ENCODE results near the gene ZC3H12D. TPM values are rescaled to one million over a fixed set of nuclear protein-coding genes. Genes with fewer than 3 reads are reported as not detected.

Gene ZC3H12D
- total RNA-seq, 1 donor: under 0.01 TPM

GRCh38 chr6:149414009-149414408 lies 70.8 kb downstream of the ZC3H12D start:
- no peak for DNase-seq (ENCODE audit: low read depth)
- no peak for TF ChIP-seq CTCF (IDR thresholded peaks at IDR 0.05; ENCODE audit: insufficient read depth, low read depth, low read length)
- H3K4me3 ChIP-seq (ENCODE audit: low read depth, low read length): no peak overlapping the region

GRCh38 chr6:149410557-149410956 lies 74.3 kb downstream of the ZC3H12D start:
- no peak for TF ChIP-seq CTCF (IDR thresholded peaks at IDR 0.05; ENCODE audit: insufficient read depth, low read depth, low read length)
- no peak overlapping the region for H3K4me3 ChIP-seq (ENCODE audit: low read depth, low read length)
- peak; percentile 14 for DNase-seq (ENCODE audit: low read depth)

- H3K4me3 ChIP-seq (ENCODE audit: low read depth, low read length): no peak overlapping the region
- no peak for TF ChIP-seq CTCF (IDR thresholded peaks at IDR 0.05; ENCODE audit: insufficient read depth, low read depth, low read length)
- DNase-seq (ENCODE audit: low read depth): no peak
Observed at GRCh38 chr6:149409617-149410016, 75.2 kb downstream of the ZC3H12D start.

GRCh38 chr6:149405823-149406765 lies 78.7 kb downstream of the ZC3H12D start:
- peak; percentile 78 for DNase-seq (ENCODE audit: low read depth)
- TF ChIP-seq CTCF (IDR thresholded peaks at IDR 0.05; ENCODE audit: insufficient read depth, low read depth, low read length): no peak
- H3K4me3 ChIP-seq (ENCODE audit: low read depth, low read length): no peak overlapping the region

GRCh38 chr6:149403534-149403933 lies 81.3 kb downstream of the ZC3H12D start:
- no peak overlapping the region for H3K4me3 ChIP-seq (ENCODE audit: low read depth, low read length)
- DNase-seq (ENCODE audit: low read depth): no peak
- TF ChIP-seq CTCF (IDR thresholded peaks at IDR 0.05; ENCODE audit: insufficient read depth, low read depth, low read length): no peak

- no peak for DNase-seq (ENCODE audit: low read depth)
- no peak for TF ChIP-seq CTCF (IDR thresholded peaks at IDR 0.05; ENCODE audit: insufficient read depth, low read depth, low read length)
- no peak within 1 kb of the TSS for H3K4me3 ChIP-seq (ENCODE audit: low read depth, low read length)
Observed at GRCh38 chr6:149400050-149400449, 84.8 kb downstream of the ZC3H12D start, which contains the start of gene SUMO4. Gene SUMO4 (plus strand): TSS chr6:149400262. CDS start chr6:149400392, 130 bp downstream.
